ENCODE results near the gene SCAMP1.
"Not testable (repeated sequence)": the region's sequence is repeated elsewhere in the genome, so short reads cannot be mapped to it uniquely, and the experiment has no call there.

SCAMP1 gene, protein sequence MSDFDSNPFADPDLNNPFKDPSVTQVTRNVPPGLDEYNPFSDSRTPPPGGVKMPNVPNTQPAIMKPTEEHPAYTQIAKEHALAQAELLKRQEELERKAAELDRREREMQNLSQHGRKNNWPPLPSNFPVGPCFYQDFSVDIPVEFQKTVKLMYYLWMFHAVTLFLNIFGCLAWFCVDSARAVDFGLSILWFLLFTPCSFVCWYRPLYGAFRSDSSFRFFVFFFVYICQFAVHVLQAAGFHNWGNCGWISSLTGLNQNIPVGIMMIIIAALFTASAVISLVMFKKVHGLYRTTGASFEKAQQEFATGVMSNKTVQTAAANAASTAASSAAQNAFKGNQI

DNA sequence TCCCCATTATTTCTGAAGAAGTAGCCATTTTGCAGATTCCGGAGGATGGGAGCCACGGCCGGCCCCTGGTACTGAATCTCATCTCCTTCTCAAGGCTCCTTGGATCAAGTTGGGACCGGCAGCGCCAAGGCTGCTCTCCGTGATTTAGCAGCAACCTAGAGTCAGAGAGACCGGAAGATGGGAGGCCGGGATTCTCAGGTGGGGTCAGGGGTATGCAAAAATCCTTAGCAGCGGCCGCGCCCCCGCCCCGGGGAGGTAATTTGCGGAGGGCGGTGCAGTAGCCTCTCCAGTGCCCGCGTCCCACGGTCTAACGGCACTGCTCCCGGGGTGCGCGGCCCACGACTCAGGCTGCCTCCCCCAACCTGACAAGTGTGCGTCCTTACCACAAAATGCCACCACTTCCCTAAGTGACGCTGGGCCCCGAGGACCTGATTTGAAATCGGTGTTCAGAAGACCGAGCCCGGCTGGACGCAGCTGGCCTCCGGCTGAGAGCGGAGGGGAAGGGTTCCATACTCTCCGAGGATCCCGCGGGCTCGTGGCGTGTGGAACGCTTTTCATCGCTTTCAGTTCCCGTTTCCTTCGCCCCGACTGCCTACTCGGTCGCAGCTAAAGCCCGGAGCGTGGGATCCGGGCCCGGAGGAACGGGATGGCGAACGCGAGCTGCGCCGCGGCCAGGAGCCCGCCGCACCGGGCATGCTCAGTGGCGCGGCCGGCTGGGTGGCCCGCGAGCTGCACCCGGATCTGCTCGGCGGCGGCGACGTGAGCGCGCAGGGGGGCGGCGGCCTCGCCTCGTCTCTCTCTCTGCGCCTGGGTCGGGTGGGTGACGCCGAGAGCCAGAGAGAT is at the start of gene SCAMP1:
Gene SCAMP1 (plus strand): TSS at position 787 of the 843 bp plus-strand sequence. CDS start 55 bp downstream, at position 842.
- DNase-seq = peak; percentile 94

DNA sequence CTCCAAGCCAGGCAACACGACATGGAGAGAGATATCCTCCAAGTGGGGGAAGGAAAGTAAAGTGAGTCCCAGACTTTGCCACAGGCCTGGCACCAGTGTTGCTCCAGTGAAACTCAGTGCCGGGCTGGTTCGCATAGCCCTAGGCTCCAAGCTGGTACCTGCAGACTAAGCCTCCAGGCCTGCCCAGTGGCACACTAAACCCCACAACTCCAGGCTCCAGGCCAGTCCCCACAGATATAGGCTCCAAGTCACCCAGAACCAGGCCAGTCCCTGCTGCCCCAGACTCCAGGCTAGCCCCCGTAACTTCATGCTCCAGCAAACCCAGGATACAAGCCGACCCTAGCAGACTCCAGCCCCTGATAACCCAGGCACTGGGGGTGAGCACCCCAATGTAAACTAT is 42.9 kb upstream of the SCAMP1 start:
- no peak for DNase-seq

DNA sequence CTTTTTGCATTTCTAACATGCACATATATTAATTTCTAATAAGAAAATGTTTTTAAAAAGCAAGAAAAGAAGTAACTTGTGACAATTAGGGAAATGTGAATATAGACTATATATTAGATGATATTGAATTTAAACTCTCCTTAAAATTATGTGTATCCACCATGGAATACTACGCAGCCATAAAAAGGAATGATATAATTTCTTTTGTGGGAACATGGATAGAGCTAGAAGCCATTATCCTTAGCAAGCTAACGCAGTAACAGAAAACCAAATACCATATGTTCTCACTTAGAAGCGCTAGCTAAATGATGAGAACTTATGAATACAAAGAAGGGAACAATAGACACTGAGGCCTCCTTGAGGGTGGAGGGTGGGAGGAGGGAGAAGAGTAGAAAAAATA is 42.1 kb upstream of the SCAMP1 start:
- DNase-seq = no peak

DNA sequence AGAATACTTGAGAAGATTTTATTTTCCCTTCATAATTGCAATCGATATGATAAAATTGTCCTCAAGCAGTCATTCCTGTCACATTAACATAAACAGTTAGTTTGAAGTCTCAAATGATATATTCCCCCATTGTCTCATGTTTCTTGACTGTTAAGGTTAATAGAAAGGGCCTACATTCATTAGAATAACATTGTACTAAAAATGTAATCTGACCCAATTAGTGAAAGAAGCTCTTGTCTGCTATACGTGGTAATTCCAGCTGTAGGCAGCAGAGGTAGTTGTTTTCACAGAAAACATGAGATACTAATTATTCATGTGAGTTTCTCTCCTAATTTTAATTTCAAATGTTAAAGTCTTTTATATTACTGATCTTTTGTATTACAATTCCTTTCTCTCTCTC is 40.0 kb upstream of the SCAMP1 start:
- DNase-seq = no peak

DNA sequence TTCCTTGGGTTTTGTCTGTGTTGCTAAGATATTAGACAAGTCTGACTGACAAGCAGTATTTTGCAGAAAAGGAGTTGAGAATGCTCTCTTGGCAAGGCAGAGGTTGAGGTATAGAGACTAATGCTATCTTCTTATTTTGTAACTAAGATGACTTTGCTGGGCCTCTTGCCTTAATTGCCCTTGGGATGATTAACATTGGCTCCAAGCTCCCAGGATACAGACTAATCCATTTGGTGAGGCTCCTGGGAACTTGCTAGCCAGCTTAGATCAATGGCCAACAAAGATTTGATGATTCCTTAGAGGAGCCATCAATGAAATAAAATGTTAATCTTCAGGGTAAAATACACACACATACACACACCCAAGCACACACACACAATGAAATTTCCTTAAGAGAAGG is 37.2 kb upstream of the SCAMP1 start:
- no peak for DNase-seq

DNA sequence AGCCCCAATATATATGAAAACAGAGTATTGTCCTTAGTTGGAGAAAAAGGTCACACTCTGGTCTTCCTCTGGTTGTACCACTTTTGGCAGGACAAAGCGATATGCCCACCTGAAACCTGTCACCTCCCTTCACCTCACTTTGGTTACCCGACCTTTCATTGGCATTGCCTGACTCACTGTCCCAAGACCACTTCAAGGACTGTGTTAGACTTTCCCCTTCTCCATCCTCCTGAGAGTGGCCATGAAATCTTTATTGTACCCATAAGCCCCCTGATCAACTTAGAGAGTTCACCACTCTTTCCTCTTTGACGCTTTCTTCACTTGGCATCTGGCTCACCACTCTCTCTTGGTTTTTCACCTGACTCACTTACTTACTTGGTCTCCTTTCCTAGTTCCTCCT is 33.5 kb upstream of the SCAMP1 start:
- no peak for DNase-seq

DNA sequence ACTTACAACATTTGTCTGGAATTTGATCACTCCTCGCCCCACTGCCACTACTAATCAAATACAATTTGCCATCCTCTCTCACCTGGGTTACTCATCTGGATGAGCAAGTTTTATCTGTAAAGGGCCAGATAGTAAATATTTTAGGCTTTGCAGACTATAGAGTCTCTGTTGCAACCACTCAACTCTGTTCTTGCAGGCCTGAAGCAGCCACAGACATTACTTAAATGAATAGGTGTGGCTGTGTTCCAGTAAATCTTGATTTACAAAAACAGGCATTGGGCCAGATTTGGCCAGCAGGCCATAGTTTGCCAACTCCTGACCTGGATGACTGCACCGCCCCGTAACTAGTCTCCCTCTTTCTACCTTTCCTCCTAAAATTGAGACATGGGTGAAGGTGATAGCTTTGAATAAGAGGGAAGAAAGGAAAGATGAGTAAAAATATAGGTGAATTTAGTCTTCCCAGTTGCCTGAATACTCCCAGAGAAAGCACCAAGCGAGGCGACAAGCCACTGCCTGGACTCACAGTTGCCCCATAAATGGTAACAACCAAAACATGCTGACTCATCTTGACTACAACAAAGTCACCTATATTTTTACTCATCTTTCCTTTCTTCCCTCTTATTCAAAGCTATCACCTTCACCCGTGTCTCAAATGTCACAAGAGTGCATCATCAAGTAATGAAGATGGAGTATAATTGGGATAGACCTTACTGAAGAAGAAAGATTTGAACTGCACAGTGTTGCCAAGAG is 32.5 kb upstream of the SCAMP1 start:
- DNase-seq = no peak

DNA sequence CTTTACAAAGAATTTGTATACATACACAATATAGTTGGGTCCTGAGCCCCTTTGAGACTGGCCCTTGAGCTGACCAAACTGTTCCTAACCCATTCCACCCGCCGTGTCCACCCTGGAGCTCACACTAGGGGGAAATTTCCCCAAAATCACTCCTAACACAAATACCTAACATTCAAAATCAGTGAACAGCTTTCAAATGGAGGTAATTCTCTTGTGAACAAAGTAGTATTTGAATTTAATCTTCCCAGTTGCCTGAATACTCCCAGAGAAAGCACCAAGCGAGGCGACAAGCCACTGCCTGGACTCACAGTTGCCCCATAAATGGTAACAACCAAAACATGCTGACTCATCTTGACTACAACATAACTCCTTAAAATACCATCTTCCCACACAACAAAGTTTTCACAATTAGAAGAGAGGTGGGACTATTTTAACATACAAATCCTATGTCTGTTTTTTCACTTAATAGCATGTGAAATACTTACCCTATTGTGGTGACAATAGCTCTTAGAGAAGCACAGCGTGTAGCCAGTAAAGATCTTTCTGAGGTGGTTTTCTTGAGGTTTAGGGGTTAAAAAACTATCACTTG is 31.7 kb upstream of the SCAMP1 start:
- DNase-seq = no peak

DNA sequence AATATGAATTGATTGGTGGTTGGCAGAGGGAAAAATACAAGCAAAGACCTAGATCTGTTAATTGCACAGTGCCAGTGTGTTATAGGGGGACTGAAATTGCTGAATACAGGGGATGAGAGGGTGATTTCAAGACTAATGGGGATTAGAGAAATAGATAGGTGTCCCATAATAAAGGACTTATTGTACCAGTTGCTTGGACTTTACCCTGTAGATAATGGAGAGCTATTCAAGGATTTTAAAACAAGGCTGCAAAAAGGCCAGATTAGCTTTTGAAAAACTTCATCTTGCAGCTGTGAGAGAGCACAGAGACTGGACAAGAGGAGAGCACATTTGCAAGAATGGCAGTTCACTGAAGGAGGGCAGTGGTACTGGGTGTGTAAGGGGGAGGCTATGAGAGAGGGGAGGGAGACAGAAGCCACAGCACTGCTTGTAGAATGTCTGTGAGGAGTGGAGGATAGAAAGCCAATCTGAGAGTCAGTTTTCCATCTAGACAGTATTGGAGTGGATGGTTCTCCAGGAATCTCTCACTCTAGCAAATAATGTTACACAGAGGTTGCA is 28.8 kb upstream of the SCAMP1 start:
- no peak for DNase-seq

DNA sequence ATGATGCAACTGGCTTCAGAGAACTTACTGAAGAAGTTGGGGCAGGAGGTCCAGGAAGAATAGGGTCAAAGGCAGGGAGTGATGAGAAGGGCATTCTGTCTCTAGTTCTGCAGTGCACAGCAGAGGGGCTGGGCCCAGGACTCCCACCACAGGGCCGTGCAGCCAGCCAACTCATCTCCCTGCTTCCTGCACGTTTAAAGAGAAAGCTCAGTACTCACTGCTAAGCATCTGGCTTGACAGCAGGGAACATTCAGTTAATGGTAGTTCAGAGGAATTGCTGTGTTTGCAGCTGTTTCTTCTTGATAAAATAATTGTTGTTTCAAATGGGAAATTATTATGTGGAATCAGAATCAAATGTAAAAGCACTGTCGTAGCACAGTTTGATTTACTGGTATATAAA is 25.6 kb upstream of the SCAMP1 start:
- DNase-seq = no peak

DNA sequence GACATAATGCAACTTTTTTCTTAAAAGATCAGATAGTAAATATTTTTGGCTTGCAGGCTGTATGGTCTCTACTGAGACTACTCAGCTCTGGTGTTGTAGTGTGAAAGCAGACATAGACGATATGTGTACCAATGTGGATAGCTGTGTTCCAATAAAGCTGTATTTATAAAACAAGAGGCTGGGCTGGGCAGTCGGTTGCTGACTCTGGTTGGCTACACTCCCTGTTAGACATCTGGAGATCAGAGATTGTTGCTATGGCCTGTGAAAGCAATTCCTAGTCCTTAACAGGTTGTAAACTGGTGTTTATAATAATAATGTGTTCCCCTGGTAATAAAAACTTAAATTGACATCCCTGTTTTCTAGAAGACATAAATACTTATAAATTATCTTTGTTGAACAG is 24.4 kb upstream of the SCAMP1 start:
- no peak for DNase-seq

DNA sequence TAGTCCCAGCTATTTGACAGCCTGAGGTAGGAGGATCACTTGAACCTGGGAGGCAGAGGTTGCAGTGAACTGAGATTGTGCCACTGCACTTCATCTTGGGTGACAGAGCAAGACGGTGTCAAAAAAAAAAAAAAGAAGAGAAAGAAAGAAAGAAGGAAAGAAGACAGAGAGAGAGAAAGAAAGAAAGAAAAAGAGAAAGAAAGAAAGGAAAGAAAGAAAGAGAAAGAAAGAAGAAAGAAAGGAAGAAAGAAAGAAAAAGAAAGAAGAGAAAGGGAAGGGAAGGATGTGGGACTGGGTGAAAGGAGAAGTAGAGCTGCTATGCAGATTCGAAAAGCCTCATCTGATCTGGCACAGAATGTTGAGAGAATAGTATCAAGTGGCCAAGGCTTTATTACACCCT is 23.7 kb upstream of the SCAMP1 start:
- DNase-seq = no peak

DNA sequence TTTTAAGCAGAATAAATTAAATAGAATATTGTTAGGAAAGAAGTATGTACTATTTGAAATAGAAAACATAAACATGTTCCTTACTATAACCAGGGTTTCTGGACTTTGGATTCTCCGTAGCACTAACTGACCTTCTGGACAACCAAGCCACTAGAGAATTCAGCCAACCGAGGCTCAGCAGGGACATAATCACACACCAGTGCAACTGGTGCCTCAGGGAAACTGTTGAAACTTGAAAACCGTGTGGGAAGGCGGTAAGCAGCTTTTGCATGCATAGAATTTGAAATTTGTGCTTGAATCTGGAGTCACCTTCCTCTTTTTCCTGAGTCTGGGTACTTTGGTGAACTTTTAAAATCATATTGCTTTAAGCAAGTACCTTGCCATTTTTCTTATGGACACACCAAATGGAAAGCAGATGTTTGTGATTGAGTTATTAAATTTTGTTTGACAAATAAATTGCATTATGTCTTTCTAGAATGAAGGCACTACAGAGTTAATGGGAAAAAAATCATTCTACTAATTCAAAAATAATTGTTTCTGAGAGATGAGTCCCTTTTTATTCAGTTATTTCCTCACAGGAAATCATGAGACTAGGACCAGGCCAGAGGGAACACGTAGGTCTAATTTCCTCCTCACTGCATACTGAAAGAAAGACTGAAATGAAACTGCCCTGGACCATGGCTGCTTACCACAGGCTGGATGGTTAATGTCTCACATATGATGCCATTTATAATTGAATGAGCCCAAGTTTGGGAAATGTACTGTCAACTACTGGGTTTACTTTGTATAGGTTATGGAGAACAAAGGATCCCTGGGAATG is 20.6 kb upstream of the SCAMP1 start:
- DNase-seq = no peak

DNA sequence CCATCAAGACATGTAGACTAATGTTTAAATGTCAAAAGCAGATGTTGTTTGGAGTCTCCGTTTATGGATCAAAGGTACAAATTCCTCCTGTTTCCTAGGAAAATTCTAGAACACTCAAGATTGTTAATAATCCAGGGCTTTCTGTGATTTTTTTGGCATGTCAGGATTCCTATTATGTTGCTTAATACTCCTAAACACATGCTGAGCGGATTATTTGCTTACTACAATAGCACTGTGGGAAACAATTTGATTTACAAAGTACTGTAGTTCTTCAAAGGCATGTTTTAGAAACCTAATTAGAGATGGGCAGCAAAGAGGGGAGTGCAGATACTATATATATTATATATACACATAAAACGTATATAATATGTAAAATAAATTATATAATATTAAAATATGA is 19.0 kb upstream of the SCAMP1 start:
- DNase-seq = no peak

DNA sequence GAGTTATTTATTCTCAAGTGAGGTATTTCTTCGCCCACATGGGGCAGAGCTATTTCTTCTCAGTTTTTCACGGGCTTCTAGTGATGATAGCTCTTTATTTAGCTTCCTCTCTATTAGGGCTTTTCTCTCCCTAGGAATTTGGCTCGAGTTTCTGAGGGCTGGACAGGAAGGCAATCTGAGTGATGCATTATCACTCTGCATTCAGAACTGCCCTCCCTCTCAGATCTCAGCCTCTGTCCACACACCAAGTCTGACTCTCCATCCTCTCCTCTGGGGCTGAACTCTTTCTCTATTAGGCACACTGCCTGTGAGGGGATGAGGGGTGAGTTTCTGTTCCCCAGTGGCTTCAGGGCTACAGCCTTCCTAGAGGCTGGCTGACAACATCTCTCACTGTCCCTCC is 14.9 kb upstream of the SCAMP1 start:
- no peak for DNase-seq

DNA sequence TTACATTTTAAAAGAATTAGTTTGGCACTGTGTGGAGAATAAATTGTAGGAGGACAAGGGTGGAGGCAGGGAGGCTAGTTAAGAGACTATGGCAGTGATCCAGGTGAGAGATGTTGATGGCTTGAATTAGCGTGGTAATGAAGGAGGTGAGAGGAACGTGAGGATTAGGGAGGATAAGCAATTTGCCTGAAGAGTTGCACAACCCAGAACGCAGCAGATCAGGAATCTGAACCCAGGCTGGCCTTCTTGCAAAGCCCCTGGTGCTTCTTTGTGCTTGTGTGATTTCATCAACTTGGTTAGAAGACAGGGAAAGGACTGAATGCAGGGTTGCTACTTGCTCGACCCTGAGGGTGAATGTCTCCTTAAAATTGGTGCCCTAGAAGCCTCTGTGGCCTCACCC is 6.9 kb upstream of the SCAMP1 start:
- DNase-seq = no peak

DNA sequence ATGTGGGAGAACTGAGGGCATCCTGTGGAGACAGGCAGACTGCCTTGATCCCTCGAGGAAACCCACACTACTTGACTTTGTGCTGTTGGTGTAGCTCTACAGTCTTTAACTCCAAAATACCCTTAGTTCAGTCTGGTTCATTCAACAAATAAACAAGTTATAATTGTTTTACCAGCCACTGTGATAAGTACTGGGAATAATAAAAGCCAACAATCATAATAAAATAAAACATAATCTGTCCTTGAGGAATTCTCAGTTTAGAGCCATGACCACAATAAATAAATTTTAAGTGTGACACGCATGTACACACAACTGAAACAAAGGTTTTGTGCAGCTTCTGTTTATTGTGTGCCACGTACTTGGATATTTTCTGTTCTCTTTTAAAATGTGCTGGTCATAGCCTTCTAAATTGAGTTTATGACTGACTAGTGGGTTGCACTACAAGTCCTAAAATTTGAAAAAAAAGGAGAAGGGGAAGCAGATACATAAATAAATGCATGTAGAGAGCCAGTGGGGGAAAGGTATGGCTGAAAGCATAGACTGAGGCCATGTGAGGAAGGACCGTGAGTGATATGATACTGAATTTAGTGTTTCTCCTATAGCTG is 6.2 kb upstream of the SCAMP1 start:
- no peak for DNase-seq

DNA sequence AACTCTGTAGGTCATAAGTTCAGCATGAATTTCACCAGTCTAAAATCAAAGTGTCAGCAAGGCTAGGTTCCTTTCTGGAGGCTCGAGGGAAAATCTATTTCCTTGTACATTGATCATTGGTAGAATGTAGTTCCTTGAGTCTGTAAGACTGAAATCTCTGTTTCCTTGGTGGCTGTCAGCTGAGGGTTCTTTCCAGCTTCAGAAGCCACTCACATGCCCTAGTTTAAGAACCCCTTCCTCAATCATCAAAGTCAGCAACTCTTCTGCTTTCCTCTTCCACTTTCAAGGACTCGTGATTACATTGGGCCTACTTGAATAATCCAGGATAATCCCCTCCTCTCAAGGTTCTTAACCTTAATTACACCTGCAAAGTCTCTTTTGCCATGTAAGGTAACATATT is 4.9 kb upstream of the SCAMP1 start:
- no peak for DNase-seq

DNA sequence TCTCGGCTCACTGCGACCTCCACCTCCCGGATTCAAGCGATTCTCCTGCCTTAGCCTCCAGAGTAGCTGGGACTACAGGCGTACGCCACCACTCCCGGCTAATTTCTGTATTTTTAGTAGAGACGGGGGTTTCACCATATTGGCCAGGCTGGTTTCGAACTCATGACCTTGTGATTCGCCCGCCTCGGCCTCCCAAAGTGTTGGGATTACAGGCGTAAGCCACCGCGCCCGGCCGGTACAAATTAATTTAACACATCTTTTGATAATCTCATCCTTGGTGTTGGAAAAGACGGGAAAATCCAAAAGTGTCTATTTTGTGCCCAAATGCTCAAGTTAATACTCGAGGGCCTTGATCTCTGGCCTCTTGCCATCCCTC is 974 bp upstream of the SCAMP1 start:
- not testable (repeated sequence) for DNase-seq

DNA sequence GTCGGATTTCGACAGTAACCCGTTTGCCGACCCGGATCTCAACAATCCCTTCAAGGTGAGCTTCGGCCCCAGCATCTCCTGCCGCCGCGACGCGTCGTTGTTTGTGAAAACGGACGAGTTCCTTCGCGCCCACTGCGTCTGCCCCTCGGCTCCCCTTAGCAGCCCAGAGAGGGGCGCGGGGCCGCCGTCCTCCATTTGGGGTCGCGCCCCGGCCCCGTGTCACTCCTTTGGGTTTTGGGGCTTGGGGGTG is 182 bp downstream of the SCAMP1 start:
- DNase-seq = no peak

DNA sequence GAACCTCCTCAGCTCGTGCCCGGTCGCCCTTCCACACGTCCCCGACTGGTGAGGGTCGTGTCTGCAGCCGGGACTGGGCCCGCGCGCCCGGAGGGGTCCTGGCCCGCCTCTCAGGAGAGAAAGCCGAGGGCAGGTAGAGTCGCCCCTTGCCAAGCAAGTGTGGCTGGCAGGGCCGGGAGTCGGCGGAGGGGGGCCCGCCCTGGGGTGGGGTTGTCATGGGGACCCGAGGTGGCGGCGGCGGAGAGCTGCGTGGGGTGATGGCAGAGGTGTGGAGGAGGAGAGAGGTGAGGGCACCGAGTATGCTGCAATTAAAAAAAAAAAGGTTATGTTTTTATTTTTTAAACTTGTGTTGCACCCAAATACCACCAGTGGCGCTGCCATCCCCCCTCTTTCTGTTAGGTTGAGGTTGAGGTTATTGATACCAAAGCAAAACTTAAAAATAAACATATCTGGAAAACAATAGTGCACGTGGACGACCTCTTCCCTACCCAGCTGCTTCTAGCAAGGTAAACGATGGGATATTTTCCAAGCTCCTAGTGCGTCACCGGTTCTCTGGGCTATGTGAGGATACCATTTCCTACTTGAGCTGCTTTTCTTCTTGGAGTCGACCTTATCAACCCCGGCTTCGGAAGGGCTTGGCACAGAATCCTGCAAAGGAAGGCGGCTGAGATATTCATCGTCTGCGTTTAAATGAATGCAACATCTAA is 660 bp downstream of the SCAMP1 start:
- DNase-seq = peak; percentile 61

Data from activated CD4-positive, alpha-beta T cell treated with anti-CD3 and anti-CD28 coated beads for 48 hours (primary cell).